Mucosa of descending colon (tissue), 3 donors: Measurements from ENCODE around the gene ZFP62. TPM values are rescaled to one million over a fixed set of nuclear protein-coding genes. Genes with fewer than 3 reads are reported as not detected.

Experiments
- ATAC-seq: fragments of 200-7000 bp; cut with Tn5 transposase; one replicate; pipeline ENCODE4 v1.9.1; 2020; ENCODE audit warnings: mild to moderate bottlenecking, moderate library complexity
- DNase-seq, 3 donors: peaks; one replicate each; pipeline ENCODE4 v3.0.0-alpha.2; 2020
- H3K36me3 ChIP-seq: fragments of 200-600 bp; one replicate; pipeline ENCODE4 v1.8.0; 2021; ENCODE audit warnings: low read depth, mild to moderate bottlenecking
- H3K4me1 ChIP-seq: fragments of 200-600 bp; one replicate; pipeline ENCODE4 v1.8.0; 2021; ENCODE audit warnings: low read depth, mild to moderate bottlenecking
- H3K4me3 ChIP-seq: fragments of 200-600 bp; one replicate; pipeline ENCODE4 v1.8.0; 2021; ENCODE audit warnings: mild to moderate bottlenecking
- H3K9me3 ChIP-seq: fragments of 200-600 bp; one replicate; pipeline ENCODE4 v1.8.0; 2021; ENCODE audit warnings: mild to moderate bottlenecking
- CTCF ChIP-seq: fragments of 200-600 bp; IDR thresholded peaks from one replicate; pipeline ENCODE4 v1.8.0; 2022; ENCODE audit warnings: antibody characterized with exemption, mild to moderate bottlenecking
- intact Hi-C, 2 donors: fragments of 100-400 bp; cut with DNase I in 1 of 2; cut with micrococcal nuclease in 1 of 2; formaldehyde crosslinking; loops; one replicate each; pipeline versions ENCODE4 v1.11.0 to v1.11.1; 2022; cut with DNase I, micrococcal nuclease
- total RNA-seq, 3 donors: library from RNA; stranded (reverse); fragmentation: NEBNext Ultra II Directional in 2 of 3; extraction: Animal tissue kit (Norgen Biotek cat#: 25700) in 2 of 3; gene quantifications; one replicate each; pipeline versions ENCODE4 v1.2.1 to v1.2.4, GENCODE V29; 2021 to 2023
- donor health status: DM: no; HTN: no; CAD: no; lungs with moderate emphysema.
- donor health status: DM: no; HTN: no; CAD: no.
- donor health status: DM: no; HTN: yes; CAD: no.

Gene ZFP62
- total RNA-seq, 3 donors from 2014 or later, result 37.3 to 41.5 (median 40.2) TPM

- ATAC-seq (no peak), DNase-seq (no peak)
- H3K36me3 ChIP-seq, result peaks cover 17% of the 10 kb centered on the region
- no peaks in the 10 kb centered on the region for H3K4me1 ChIP-seq
- intact Hi-C loops, result no loop called here
- H3K9me3 ChIP-seq, result peaks cover 38% of the 10 kb centered on the region
- TF ChIP-seq CTCF, result no peak
- H3K4me3 ChIP-seq, result no peak overlapping the region
These were observed 10.5 kb downstream of the ZFP62 start for GRCh38 chr5:180850434-180851078.

GRCh38 chr5:180849827-180850226, 11.2 kb downstream of the ZFP62 start:
- ATAC-seq (no peak), DNase-seq (no peak)
- H3K4me1 ChIP-seq, result no peaks in the 10 kb centered on the region
- H3K9me3 ChIP-seq, result peaks cover 38% of the 10 kb centered on the region
- intact Hi-C loops, result no loop called here
- no peak overlapping the region for H3K4me3 ChIP-seq
- peaks cover 17% of the 10 kb centered on the region for H3K36me3 ChIP-seq
- TF ChIP-seq CTCF, result no peak

GRCh38 chr5:180848878-180849277, 12.2 kb downstream of the ZFP62 start:
- Histone ChIP-seq H3K36me3 (peaks cover 17% of the 10 kb centered on the region), H3K4me3 (no peak overlapping the region), H3K4me1 (no peaks in the 10 kb centered on the region), H3K9me3 (peaks cover 38% of the 10 kb centered on the region)
- intact Hi-C loops, result no loop called here
- no peak for TF ChIP-seq CTCF
- DNase-seq (no peak), ATAC-seq (no peak)

- Histone ChIP-seq H3K4me3 (no peak overlapping the region), H3K9me3 (peaks cover 38% of the 10 kb centered on the region), H3K4me1 (no peaks in the 10 kb centered on the region), H3K36me3 (peaks cover 17% of the 10 kb centered on the region)
- no peak for TF ChIP-seq CTCF
- intact Hi-C loops, result no loop called here
- no peak for DNase-seq
- no peak for ATAC-seq
These were observed 12.8 kb downstream of the ZFP62 start for GRCh38 chr5:180848265-180848664.

- DNase-seq, result no peak
- Histone ChIP-seq H3K4me3 (no peak overlapping the region), H3K9me3 (peaks cover 35% of the 10 kb centered on the region), H3K36me3 (peaks cover 17% of the 10 kb centered on the region), H3K4me1 (no peaks in the 10 kb centered on the region)
- intact Hi-C loops, result no loop called here
- no peak for ATAC-seq
- TF ChIP-seq CTCF, result no peak
These were observed 14.1 kb downstream of the ZFP62 start for GRCh38 chr5:180847026-180847425.

GRCh38 chr5:180844858-180845257, 16.2 kb downstream of the ZFP62 start:
- intact Hi-C loops, result no loop called here
- H3K36me3 ChIP-seq, result peaks cover 4% of the 10 kb centered on the region
- DNase-seq (no peak), ATAC-seq (no peak)
- TF ChIP-seq CTCF, result no peak
- no peaks in the 10 kb centered on the region for H3K4me1 ChIP-seq
- peaks cover 19% of the 10 kb centered on the region for H3K9me3 ChIP-seq
- no peak overlapping the region for H3K4me3 ChIP-seq
